ENCODE measurements around the gene ADGRL1. TPM values are rescaled to one million over a fixed set of nuclear protein-coding genes. Genes with fewer than 3 reads are reported as not detected.
"Not testable (repeated sequence)": the region's sequence is repeated elsewhere in the genome, so short reads cannot be mapped to it uniquely, and the experiment has no call there.

ADGRL1 gene
- total and polyA plus RNA-seq, 5 experiments from 2014 or later: 0.29 to 28.0 (median 0.96) TPM

DNA sequence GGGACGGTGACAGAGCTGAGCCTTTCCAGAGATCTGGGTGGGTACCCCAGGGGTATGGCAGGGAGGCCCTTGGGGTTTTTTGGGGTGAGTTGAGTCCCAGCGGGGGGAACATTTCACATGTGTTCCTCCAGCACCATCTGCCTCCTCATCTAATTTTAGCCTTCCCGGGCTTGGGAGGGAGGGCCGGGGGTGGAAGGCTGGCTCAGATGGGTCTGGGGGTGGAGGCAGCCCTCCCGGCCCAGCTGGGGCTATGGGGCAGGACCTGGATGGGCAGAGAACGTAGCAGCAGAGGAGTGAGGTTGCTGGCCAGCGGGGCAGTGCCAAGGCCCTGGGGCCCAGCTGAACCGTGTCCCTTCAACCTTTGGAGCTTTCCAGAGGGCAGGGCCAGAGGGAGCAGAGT lies 23.5 kb downstream of the ADGRL1 start:
- Mint-ChIP-seq H3K36me3 (peaks cover 0 to 1% (median 0%) of the 10 kb centered on the region in 3 donors), H3K27ac (no peak overlapping the region), H3K9me3 (no peaks in the 10 kb centered on the region), H3K4me3 (no peak overlapping the region), H3K27me3 (no peaks in the 10 kb centered on the region), H3K4me1 (peaks cover 0 to 6% (median 2%) of the 10 kb centered on the region in 4 donors)
- ATAC-seq (no peak), DNase-seq (no peak)
- POLR2A ChIA-PET: no interaction called here

DNA sequence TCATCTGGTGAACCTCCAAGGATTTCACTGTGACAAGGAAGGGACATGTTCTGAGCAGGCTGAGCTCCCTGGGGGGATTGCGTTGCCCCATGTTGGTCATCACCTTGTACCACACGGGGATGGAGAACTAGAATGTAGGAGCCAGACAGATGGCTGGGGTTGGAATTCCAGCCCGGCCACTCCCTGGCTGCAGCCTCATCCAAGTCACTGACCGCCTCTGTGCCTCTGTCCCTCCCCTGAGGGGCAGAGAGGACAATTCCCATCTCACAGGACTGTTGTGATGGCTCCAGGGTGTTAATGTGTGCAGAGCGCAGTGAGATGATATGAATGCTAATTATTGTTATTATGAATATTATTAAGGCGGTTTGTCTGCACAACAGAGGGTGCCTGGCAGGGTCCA lies 24.1 kb downstream of the ADGRL1 start:
- no peak for ATAC-seq
- no peak for DNase-seq
- H3K4me1 Mint-ChIP-seq: peaks cover 0 to 6% (median 2%) of the 10 kb centered on the region in 4 donors
- no peaks in the 10 kb centered on the region for H3K27me3 Mint-ChIP-seq
- POLR2A ChIA-PET: no interaction called here
- H3K36me3 Mint-ChIP-seq: peaks cover 0 to 7% (median 5%) of the 10 kb centered on the region in 3 donors
- H3K4me3 Mint-ChIP-seq: no peak overlapping the region
- no peaks in the 10 kb centered on the region for H3K9me3 Mint-ChIP-seq
- H3K27ac Mint-ChIP-seq: no peak overlapping the region

DNA sequence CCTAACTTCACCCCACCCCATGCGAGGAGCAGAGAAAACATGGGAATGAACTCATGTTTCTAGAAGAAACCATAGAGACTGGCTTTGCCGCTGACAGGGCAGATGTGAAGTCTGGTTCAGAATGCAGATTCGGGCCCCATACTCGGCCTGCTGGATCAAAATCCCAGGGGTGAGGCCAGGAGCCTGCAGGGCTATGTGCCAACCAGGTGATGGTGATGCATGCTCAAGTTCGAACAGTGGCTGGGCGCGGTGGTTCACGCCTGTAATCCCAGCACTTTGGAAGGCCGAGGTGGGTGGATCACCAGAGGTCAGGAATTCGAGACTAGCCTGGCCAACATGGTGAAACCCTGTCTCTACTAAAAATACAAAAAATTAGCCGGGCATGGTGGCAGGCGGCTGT lies 24.8 kb downstream of the ADGRL1 start:
- peak overlapping the region in 2 of 10 donors; percentile 34 to 60 for H3K27ac Mint-ChIP-seq
- H3K36me3 Mint-ChIP-seq: peaks cover 0 to 12% (median 7%) of the 10 kb centered on the region in 3 donors
- POLR2A ChIA-PET, H3K9me3 Mint-ChIP-seq, H3K4me3 Mint-ChIP-seq, H3K4me1 Mint-ChIP-seq, ATAC-seq, DNase-seq, H3K27me3 Mint-ChIP-seq: not testable (repeated sequence)

DNA sequence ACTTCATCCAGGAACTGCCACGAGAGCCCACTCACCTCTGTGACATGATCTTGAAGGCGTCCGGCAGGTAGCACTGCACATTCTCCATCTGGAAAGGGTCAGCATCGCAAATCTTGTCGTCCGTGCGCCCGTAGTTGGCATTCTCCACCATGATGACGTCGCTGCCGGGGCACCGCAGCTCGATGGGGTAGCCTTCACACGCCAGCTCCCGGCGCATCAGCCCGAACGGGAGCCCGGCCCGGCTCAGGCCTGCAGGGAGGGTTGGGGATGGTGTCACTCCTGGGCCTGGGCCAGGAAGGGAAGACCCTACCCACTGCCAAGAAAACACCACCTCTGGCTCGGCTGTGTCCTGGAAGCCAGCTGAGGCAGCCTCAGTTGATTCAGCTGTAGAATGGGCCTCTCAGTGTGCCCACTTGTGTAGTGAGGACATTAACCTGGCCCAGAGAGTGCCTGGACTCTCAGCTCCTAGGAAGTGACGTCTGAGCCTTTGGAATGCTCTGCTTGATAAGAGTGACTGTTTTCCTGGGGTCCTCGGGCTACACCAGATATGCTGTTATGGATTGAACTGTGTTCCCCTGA lies 28.4 kb downstream of the ADGRL1 start:
- Mint-ChIP-seq H3K4me1 (peaks cover 4 to 8% (median 6%) of the 10 kb centered on the region in 4 donors), H3K27ac (no peak overlapping the region), H3K27me3 (no peaks in the 10 kb centered on the region), H3K36me3 (peaks cover 0 to 29% (median 13%) of the 10 kb centered on the region in 3 donors), H3K9me3 (no peaks in the 10 kb centered on the region), H3K4me3 (no peak overlapping the region)
- no peak for DNase-seq
- POLR2A ChIA-PET: no interaction called here
- ATAC-seq: no peak

DNA sequence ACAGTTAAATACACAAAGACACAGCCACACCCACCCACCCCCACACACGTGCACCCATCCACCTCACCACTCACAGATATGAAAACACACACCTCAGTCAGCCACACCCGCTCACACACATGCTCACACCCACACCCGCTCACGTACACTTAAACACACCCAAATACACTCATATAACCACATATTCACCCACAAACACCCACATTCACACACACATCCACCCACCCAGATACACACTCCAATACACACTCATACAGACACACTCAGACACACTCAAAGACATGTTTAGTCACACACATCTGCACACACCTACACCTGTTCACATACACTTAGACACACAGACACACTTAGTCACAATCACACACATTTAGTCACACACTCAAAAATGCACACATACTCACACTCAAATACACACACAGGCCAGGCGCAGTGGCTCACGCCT lies 30.6 kb downstream of the ADGRL1 start:
- DNase-seq: no peak
- H3K27me3 Mint-ChIP-seq: no peaks in the 10 kb centered on the region
- no peaks in the 10 kb centered on the region for H3K9me3 Mint-ChIP-seq
- peak overlapping the region in 9 of 10 donors; percentile 2 to 85 (median 23) for H3K27ac Mint-ChIP-seq
- peaks cover 4 to 8% (median 6%) of the 10 kb centered on the region in 4 donors for H3K4me1 Mint-ChIP-seq
- POLR2A ChIA-PET: interaction anchor here (0.6 kb wide), 1 partner anchor 69 kb away, joined by 4 read pairs; no protein-coding TSS in a partner anchor
- H3K4me3 Mint-ChIP-seq: no peak overlapping the region
- no peak for ATAC-seq
- H3K36me3 Mint-ChIP-seq: peaks cover 0 to 44% (median 23%) of the 10 kb centered on the region in 3 donors

DNA sequence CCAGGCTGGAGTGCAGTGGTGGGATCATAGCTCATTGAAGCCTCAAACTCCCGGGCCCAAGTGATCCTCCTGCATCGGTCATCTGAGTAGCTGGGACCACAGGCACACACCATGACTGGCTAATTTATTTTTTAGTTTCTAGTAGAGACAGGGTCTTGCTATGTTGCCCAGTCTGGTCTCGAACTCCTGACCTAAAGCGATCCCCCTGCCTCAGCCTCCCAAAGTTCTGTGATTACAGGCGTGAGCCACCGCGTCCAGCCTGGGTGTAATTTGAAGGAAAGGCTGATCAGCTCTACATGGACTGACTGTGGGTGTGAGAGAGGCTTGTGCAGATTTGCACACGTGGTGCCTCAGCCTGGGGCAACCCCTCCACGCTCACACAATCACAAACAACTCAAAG lies 31.1 kb downstream of the ADGRL1 start:
- no peak overlapping the region for H3K4me3 Mint-ChIP-seq
- peak overlapping the region in 4 of 10 donors; percentile 2 to 85 (median 26) for H3K27ac Mint-ChIP-seq
- H3K36me3 Mint-ChIP-seq: peaks cover 0 to 49% (median 28%) of the 10 kb centered on the region in 3 donors
- POLR2A ChIA-PET: no interaction called here
- ATAC-seq: no peak
- H3K9me3 Mint-ChIP-seq: no peaks in the 10 kb centered on the region
- DNase-seq: no peak
- no peaks in the 10 kb centered on the region for H3K27me3 Mint-ChIP-seq
- peaks cover 4 to 8% (median 6%) of the 10 kb centered on the region in 4 donors for H3K4me1 Mint-ChIP-seq

DNA sequence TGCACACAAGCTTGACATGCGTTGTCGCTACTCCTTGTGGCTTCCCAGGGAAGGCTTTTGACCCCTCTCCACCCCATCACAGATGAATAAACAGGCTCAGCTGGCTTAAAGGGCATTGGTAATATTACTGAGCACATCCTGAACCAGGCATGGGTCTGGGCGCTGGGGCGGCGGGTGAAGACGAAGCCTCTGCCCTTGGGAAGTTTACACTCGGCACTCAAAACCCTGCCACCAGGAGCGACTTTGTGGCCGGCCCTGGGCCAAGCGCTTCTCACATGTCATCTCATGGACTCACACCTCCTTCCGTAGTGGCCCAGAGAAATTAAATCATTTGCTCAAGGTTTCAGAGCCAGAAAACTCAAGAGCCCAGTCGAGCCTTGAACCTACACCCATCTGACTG lies 37.0 kb downstream of the ADGRL1 start:
- Mint-ChIP-seq H3K27ac (peak overlapping the region in 2 of 10 donors; percentile 11 to 91), H3K36me3 (peaks cover 0 to 29% (median 20%) of the 10 kb centered on the region in 3 donors), H3K4me3 (peak overlapping the region in 1 of 10 donors; percentile 44), H3K9me3 (no peaks in the 10 kb centered on the region), H3K4me1 (peaks cover 20 to 33% (median 25%) of the 10 kb centered on the region in 4 donors), H3K27me3 (no peaks in the 10 kb centered on the region)
- DNase-seq (no peak), ATAC-seq (no peak)
- POLR2A ChIA-PET: interaction anchor here (0.6 to 3.6 kb wide), 3 partner anchors 20 to 247 kb away, joined by 4 to 33 read pairs (median 22); partner anchors contain the start of gene ASF1B

DNA sequence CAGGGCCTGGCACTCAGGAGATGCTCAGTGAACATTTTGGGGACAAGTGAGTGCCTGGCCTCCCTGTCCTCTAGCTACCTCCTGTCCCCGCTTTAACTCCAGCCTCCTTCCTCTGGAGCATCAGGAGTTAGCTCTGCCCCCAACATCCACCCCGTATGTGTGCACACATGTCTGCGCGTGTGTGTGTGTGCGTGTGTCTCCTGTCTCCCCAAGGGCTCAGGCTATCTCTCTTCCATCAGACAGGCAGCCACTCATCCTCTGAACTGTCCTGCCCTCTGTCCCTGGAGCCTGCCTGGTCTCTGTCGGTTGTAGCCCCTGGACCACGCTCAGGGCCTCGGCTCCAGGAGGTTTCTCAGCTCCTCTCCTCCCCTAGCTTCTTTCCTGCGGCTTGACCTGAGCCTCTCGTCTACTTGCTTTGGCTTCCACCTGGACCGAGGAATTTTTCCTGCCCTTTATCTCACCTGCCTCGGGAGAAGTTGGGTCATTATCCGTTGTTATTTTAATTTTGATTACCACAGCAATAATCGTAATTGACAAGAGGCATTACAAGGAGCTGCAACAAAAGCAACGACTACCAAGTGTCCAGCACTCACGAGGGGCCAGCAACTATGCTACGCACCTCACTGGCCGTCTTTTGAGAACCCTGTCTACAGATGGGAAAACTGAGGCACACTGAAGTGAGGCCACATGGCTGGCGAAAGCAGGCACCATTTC lies 37.6 kb downstream of the ADGRL1 start:
- Mint-ChIP-seq H3K27me3 (no peaks in the 10 kb centered on the region), H3K4me1 (peaks cover 20 to 33% (median 25%) of the 10 kb centered on the region in 4 donors), H3K36me3 (peaks cover 0 to 25% (median 20%) of the 10 kb centered on the region in 3 donors), H3K27ac (peak overlapping the region; percentile 11 to 94 (median 78)), H3K4me3 (peak overlapping the region; percentile 20 to 93 (median 59)), H3K9me3 (no peaks in the 10 kb centered on the region)
- POLR2A ChIA-PET: interaction anchor here (0.5 to 3.6 kb wide), 5 partner anchors 19 to 247 kb away, joined by 3 to 33 read pairs (median 4); partner anchors contain the start of gene ASF1B
- no peak for ATAC-seq
- DNase-seq: no peak

DNA sequence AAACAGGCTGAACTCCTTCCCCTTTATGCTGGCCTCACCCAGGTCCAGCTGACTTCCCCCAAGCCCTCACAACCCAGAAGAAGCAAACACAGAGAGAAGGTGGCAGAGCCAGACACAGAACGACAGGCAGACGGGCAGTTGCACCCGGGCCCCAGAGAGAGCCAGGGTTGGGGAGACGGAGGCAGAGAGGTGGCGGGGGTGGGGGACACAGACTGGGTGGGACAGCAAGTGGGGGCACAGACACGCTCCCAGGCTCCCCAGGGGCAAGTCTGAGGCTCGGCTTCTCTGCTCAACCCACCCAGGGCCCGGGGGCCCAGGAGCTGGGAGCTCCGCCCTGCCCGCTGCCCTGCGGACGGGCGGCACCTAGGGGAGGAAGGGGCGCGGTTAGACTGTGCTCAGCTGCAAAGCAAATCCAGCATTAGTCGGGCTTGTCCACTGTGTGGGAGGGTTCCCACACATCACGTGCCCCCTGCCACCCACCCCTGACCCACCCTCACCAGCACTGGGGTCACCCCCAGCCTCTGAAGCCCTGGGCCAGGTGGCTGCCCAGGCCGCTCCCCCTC lies 38.3 kb downstream of the ADGRL1 start:
- Mint-ChIP-seq H3K9me3 (no peaks in the 10 kb centered on the region), H3K27me3 (no peaks in the 10 kb centered on the region), H3K36me3 (peaks cover 0 to 25% (median 22%) of the 10 kb centered on the region in 3 donors), H3K27ac (peak overlapping the region; percentile 74 to 97 (median 92)), H3K4me1 (peaks cover 20 to 33% (median 25%) of the 10 kb centered on the region in 4 donors), H3K4me3 (peak overlapping the region; percentile 76 to 93 (median 89))
- POLR2A ChIA-PET: interaction anchor here (0.5 to 3.6 kb wide), 7 partner anchors 19 to 606 kb away, joined by 3 to 33 read pairs (median 4); partner anchors contain the start of gene ASF1B
- peak in 6 of 10 donors; percentile 17 to 42 (median 30) for DNase-seq
- peak; percentile 77 to 83 for ATAC-seq

DNA sequence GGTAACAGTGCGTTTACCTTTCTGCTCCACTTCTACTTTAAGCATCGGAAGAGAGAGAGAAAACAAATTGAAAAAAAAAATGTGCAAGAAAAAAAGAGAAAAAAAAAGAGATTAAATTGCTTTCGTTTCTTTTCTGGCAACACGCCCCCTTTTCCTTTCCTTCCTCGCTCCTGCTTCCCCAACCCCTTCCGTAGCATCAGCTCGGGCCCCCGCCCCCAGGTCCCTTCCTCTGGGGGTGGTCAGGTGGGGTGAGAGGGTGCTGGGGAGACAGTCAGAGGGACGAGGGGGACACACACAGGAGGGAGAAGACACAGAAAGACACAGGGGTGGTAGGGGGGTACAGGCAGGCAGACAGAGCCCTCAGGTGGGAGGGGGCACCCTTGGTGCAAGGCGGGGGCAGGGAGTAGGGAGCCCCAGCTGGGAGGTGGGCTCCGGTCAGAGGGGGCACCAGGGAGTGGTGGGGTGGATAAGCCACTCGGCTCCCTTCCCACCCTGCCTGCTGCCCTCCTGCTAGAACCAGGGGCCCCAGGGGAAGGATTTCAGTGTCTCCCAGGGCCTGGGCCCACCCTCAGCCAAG lies 38.9 kb downstream of the ADGRL1 start:
- peaks cover 0 to 23% (median 22%) of the 10 kb centered on the region in 3 donors for H3K36me3 Mint-ChIP-seq
- peak overlapping the region; percentile 90 to 97 (median 93) for H3K27ac Mint-ChIP-seq
- H3K4me1 Mint-ChIP-seq: peaks cover 20 to 33% (median 25%) of the 10 kb centered on the region in 4 donors
- ATAC-seq (peak; percentile 37 to 38), DNase-seq (peak in 2 of 10 donors; percentile 21 to 35)
- H3K4me3 Mint-ChIP-seq: peak overlapping the region; percentile 76 to 93 (median 89)
- H3K27me3 Mint-ChIP-seq: no peaks in the 10 kb centered on the region
- POLR2A ChIA-PET: interaction anchor here (0.6 to 3.6 kb wide), 9 partner anchors 9 to 606 kb away, joined by 3 to 33 read pairs (median 3); partner anchors contain the start of gene ASF1B
- no peaks in the 10 kb centered on the region for H3K9me3 Mint-ChIP-seq

DNA sequence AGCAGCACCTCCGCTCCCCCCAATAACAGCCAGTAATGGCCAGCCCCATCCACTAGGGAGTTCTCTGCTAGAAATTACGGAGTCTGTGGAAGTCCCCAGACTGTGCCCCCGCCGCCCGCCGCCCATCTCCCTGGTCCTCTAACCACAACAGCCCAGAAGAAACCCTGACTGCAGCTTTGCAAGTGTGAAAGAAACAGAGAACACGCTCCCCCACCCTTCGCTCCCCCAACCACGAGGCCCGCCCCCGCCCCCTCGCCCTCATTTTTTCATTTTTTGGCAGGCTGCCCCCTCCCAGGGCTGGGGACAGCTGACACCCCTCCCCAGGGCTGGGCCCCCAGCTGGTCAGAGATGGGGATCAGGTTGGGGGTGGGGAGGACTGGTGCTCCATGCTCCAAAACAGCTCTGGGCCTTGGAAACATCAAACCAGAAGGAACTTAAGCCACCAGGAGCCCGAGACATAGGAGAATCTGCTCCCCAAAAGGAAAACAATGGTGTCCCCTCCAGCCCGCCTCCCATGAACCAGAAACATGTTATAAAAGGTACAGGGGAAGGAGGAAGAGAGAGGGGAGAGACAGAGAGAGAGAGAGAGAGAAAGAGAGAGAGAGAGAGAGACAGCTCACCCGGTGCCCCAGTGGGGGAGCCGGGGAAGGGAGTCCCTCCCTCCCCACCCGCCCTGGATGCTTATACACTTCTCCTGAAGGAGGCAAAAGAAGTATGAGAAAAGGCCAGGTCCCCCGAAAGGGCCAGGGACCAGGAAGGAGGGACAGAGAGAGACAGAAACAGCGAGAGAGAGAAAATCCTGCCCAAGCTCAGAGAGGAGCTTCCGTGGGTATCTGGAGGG lies 39.8 kb downstream of the ADGRL1 start:
- peak overlapping the region; percentile 90 to 97 (median 93) for H3K27ac Mint-ChIP-seq
- H3K9me3 Mint-ChIP-seq: no peaks in the 10 kb centered on the region
- peaks cover 20 to 33% (median 25%) of the 10 kb centered on the region in 4 donors for H3K4me1 Mint-ChIP-seq
- peaks cover 0 to 20% (median 18%) of the 10 kb centered on the region in 3 donors for H3K36me3 Mint-ChIP-seq
- ATAC-seq: peak; percentile 29 to 43
- H3K27me3 Mint-ChIP-seq: no peaks in the 10 kb centered on the region
- DNase-seq: peak in 5 of 10 donors; percentile 25 to 45 (median 34)
- POLR2A ChIA-PET: interaction anchor here (0.6 to 3.6 kb wide), 10 partner anchors 8 to 392 kb away, joined by 3 to 33 read pairs (median 3); partner anchors contain the start of gene ASF1B
- peak overlapping the region; percentile 76 to 93 (median 89) for H3K4me3 Mint-ChIP-seq
